H1 (cell line): ENCODE measurements around the gene ZFP14. TPM values are rescaled to one million over a fixed set of nuclear protein-coding genes. Genes with fewer than 3 reads are reported as not detected.

ENCODE experiments used
- CTCF ChIA-PET: fragments of 300-600 bp; sonication (Branson Sonifier 250); formaldehyde crosslinking; loops from one replicate; lab custom pipeline; 2021; ENCODE audit not compliant: partially characterized antibody; lab: Charles Lee
- POLR2A ChIA-PET: fragments of 300-600 bp; sonication (Branson Sonifier 250); formaldehyde crosslinking; loops from one replicate; lab custom pipeline; 2021; ENCODE audit warnings: inconsistent platforms; ENCODE audit not compliant: partially characterized antibody; lab: Charles Lee
- DNase-seq, 2 experiments: peaks; one replicate each; pipeline versions ENCODE4 v3.0.0 to v3.0.0-alpha.2; 2010 to 2022; ENCODE audit warnings: low spot score in 2 of 2, low read depth in 1 of 2, mixed read lengths in 1 of 2
- FAIRE-seq: peaks from 2 replicates; lab custom pipeline; 2011; peaks lifted over from hg19 to GRCh38; lab: Jason Lieb, UNC
- H2AFZ ChIP-seq: 2 replicates; pipeline ENCODE4 v1.8.1; 2012; ENCODE audit warnings: low read length, inconsistent platforms
- H2AK5ac ChIP-seq: 2 replicates; pipeline ENCODE4 v1.6.1; 2013; ENCODE audit warnings: low read depth, low read length
- H2BK120ac ChIP-seq: replicated peaks from 2 replicates; pipeline ENCODE3; 2013; ENCODE audit warnings: low read depth, low read length, inconsistent platforms
- H2BK12ac ChIP-seq: 2 replicates; pipeline ENCODE4 v1.6.1; 2013; ENCODE audit warnings: low read depth, low read length
- H2BK15ac ChIP-seq: 2 replicates; pipeline ENCODE4 v1.6.1; 2013; ENCODE audit warnings: low read length
- H2BK20ac ChIP-seq: 2 replicates; pipeline ENCODE4 v1.6.1; 2013; ENCODE audit warnings: low read length
- H2BK5ac ChIP-seq: 2 replicates; pipeline ENCODE4 v1.6.1; 2013; ENCODE audit warnings: low read depth, low read length
- H3K14ac ChIP-seq: 2 replicates; pipeline ENCODE4 v1.6.1; 2013; ENCODE audit warnings: inconsistent platforms; ENCODE audit not compliant: insufficient read length
- H3K18ac ChIP-seq: 2 replicates; pipeline ENCODE4 v1.6.1; 2013; ENCODE audit warnings: low read length; ENCODE audit errors: extremely low read depth
- H3K23ac ChIP-seq: 2 replicates; pipeline ENCODE4 v1.6.1; 2013; ENCODE audit warnings: inconsistent platforms; ENCODE audit not compliant: insufficient read length
- H3K23me2 ChIP-seq: 2 replicates; pipeline ENCODE4 v1.6.1; 2013; ENCODE audit warnings: low read depth, low read length
- H3K27ac ChIP-seq: 2 replicates; pipeline ENCODE4 v1.6.1; 2011; ENCODE audit warnings: low read depth, low read length, inconsistent platforms
- H3K27me3 ChIP-seq, 4 experiments: replicated peaks in 1 of 4; 1 replicate in 1 of 4; 2 replicates in 3 of 4; pipeline versions ENCODE4 v1.6.1 to v1.8.1; 2011 to 2013; ENCODE audit warnings: low read length in 3 of 4, mild to moderate bottlenecking in 3 of 4, inconsistent platforms in 2 of 4, mixed read lengths in 2 of 4, moderate library complexity in 1 of 4; ENCODE audit not compliant: control insufficient read depth in 3 of 4, insufficient read depth in 3 of 4; ENCODE audit errors: extremely low read depth in 1 of 4
- H3K36me3 ChIP-seq, 4 experiments: 2 replicates each; pipeline versions ENCODE4 v1.6.1 to v1.8.1; 2011 to 2013; ENCODE audit warnings: mild to moderate bottlenecking in 4 of 4, low read length in 3 of 4, moderate library complexity in 2 of 4, control low read depth in 1 of 4, inconsistent platforms in 1 of 4; ENCODE audit not compliant: insufficient read depth in 4 of 4, control insufficient read depth in 2 of 4
- H3K4ac ChIP-seq: replicated peaks from 2 replicates; pipeline ENCODE3; 2013; ENCODE audit warnings: low read length, low read depth, mixed read lengths, inconsistent platforms; ENCODE audit not compliant: insufficient read length
- H3K4me1 ChIP-seq, 4 experiments: replicated peaks in 1 of 4; 1 replicate in 1 of 4; 2 replicates in 3 of 4; pipeline versions ENCODE4 v1.6.1 to v1.8.1; 2011 to 2013; ENCODE audit warnings: low read length in 3 of 4, inconsistent platforms in 2 of 4, mixed read lengths in 1 of 4; ENCODE audit not compliant: insufficient read depth in 4 of 4, control insufficient read depth in 3 of 4
- H3K4me2 ChIP-seq, 2 experiments: 2 replicates each; pipeline versions ENCODE4 v1.6.1 to v1.8.1; 2011 to 2013; ENCODE audit warnings: low read depth in 2 of 2, low read length in 2 of 2, control low read depth in 1 of 2, inconsistent platforms in 1 of 2, mild to moderate bottlenecking in 1 of 2; ENCODE audit not compliant: insufficient read depth in 1 of 2
- H3K4me3 ChIP-seq, 4 experiments: fragments of 200-600, 300-600 bp in 1 of 4; sonication (generic), shearing (Covaris generic), sonication (Bioruptor Twin) in 1 of 4; 2 replicates each; pipeline versions ENCODE4 v1.5.1 to v1.8.1; 2011 to 2016; ENCODE audit warnings: low read length in 4 of 4, low read depth in 3 of 4, control low read depth in 2 of 4, inconsistent platforms in 2 of 4, mild to moderate bottlenecking in 2 of 4, mixed read lengths in 1 of 4, moderate library complexity in 1 of 4; ENCODE audit not compliant: insufficient read depth in 2 of 4; ENCODE audit errors: extremely low read depth in 1 of 4
- H3K56ac ChIP-seq: replicated peaks from 2 replicates; pipeline ENCODE3; 2013; ENCODE audit warnings: low read depth, mild to moderate bottlenecking, mixed read lengths, low read length, inconsistent platforms; ENCODE audit not compliant: insufficient read length
- H3K79me1 ChIP-seq: 2 replicates; pipeline ENCODE4 v1.6.1; 2013; ENCODE audit warnings: low read depth, low read length, control low read depth
- H3K79me2 ChIP-seq, 2 experiments: 2 replicates each; pipeline versions ENCODE4 v1.6.1 to v1.8.1; 2012 to 2013; ENCODE audit warnings: low read length in 2 of 2, mild to moderate bottlenecking in 2 of 2, inconsistent platforms in 1 of 2; ENCODE audit not compliant: insufficient read depth in 2 of 2, control insufficient read depth in 1 of 2
- H3K9ac ChIP-seq, 4 experiments: replicated peaks in 1 of 4; 1 replicate in 1 of 4; 2 replicates in 3 of 4; pipeline versions ENCODE4 v1.6.1 to v1.8.1; 2011 to 2013; ENCODE audit warnings: low read depth in 3 of 4, low read length in 3 of 4, control low read depth in 2 of 4, mild to moderate bottlenecking in 2 of 4, moderate library complexity in 2 of 4, inconsistent platforms in 1 of 4; ENCODE audit errors: extremely low read depth in 1 of 4
- H3K9me3 ChIP-seq, 2 experiments: 2 replicates each; pipeline versions ENCODE4 v1.6.1 to v1.8.1; 2012 to 2013; ENCODE audit warnings: mild to moderate bottlenecking in 2 of 2, moderate library complexity in 2 of 2, control low read depth in 1 of 2, inconsistent platforms in 1 of 2, low read depth in 1 of 2, low read length in 1 of 2, mixed read lengths in 1 of 2; ENCODE audit not compliant: insufficient read depth in 2 of 2
- H4K20me1 ChIP-seq, 2 experiments: replicated peaks in 1 of 2; 2 replicates each; pipeline versions ENCODE3 to v1.8.1; 2011 to 2013; ENCODE audit warnings: inconsistent platforms in 2 of 2, low read length in 2 of 2, mild to moderate bottlenecking in 1 of 2; ENCODE audit not compliant: insufficient read depth in 2 of 2, control insufficient read depth in 1 of 2
- H4K5ac ChIP-seq: 2 replicates; pipeline ENCODE4 v1.6.1; 2013; ENCODE audit warnings: low read length, low read depth, mixed read lengths, inconsistent platforms; ENCODE audit not compliant: insufficient read length
- H4K8ac ChIP-seq: 2 replicates; pipeline ENCODE4 v1.8.0; 2013; ENCODE audit warnings: mild to moderate bottlenecking, moderate library complexity, low read length, inconsistent platforms; ENCODE audit not compliant: insufficient read depth; ENCODE audit errors: extremely low read depth
- H4K91ac ChIP-seq: replicated peaks from 2 replicates; pipeline ENCODE3; 2013; ENCODE audit warnings: low read length, mixed read lengths, inconsistent platforms; ENCODE audit not compliant: insufficient read length
- EGR1 ChIP-seq: IDR thresholded peaks from 2 replicates; pipeline ENCODE4 v1.6.1; 2011; ENCODE audit warnings: low read depth, low read length, borderline replicate concordance
- JUND ChIP-seq: IDR thresholded peaks from 2 replicates; pipeline ENCODE4 v1.6.1; 2011; ENCODE audit warnings: mild to moderate bottlenecking, improper control_type of control experiment, low read length
- MAFK ChIP-seq: IDR thresholded peaks from 2 replicates; pipeline ENCODE4 v1.6.1; 2012; ENCODE audit warnings: low read depth, mild to moderate bottlenecking, improper control_type of control experiment, low read length
- SIRT6 ChIP-seq: IDR thresholded peaks from one replicate; pipeline ENCODE4 v1.7.1; 2012; ENCODE audit warnings: low read length, inconsistent platforms
- ZNF274 ChIP-seq: IDR thresholded peaks from 2 replicates; pipeline ENCODE4 v1.7.0; 2012; ENCODE audit warnings: low read length, borderline replicate concordance; ENCODE audit errors: extremely low read depth
- WGBS, 2 experiments: shearing (Covaris generic) in 1 of 2; methylation state at CpG; one replicate each; pipeline versions ENCODE4 v1.1.6 to v1.1.7; 2013 to 2015; ENCODE audit warnings: low lambda C conversion rate in 2 of 2, mixed read lengths in 2 of 2, inconsistent platforms in 1 of 2, low coverage in 1 of 2, missing lambda C conversion rate in 1 of 2; ENCODE audit not compliant: insufficient replicate concordance in 2 of 2, insufficient coverage in 1 of 2, insufficient read length in 1 of 2; ENCODE audit errors: extremely low coverage in 1 of 2, missing lambda C conversion rate in 1 of 2; 5-methylcytosine and 5-hydroxymethylcytosine counted together
- polyA plus RNA-seq, 7 experiments: library from polyadenylated mRNA; depleted of rRNA in 3 of 7; stranded (reverse) in 5 of 7; unstranded in 2 of 7; fragments of >200 nt in 5 of 7; fragments of 200-250 nt in 2 of 7; gene quantifications; 1 replicate in 5 of 7; 2 replicates in 1 of 7; 4 replicates in 1 of 7; pipeline versions ENCODE4 v1.2.1 to v1.2.3, GENCODE V29; 2011 to 2013; ENCODE audit warnings: missing spikeins in 2 of 7, mixed read lengths in 2 of 7
- total RNA-seq: library from RNA; stranded (reverse); fragmentation: NEBNext Ultra II Directional; extraction: Animal tissue kit (Norgen Biotek cat#: 25700); gene quantifications from 2 replicates; pipeline ENCODE4 v1.2.1, GENCODE V29; 2021

The ZFP14 gene
- total and polyA plus RNA-seq, 2 of the 8 experiments (the other 6 are each of a cell fraction or from before 2014, with no cell fraction given), result 1.7 to 8.2 TPM

DNA sequence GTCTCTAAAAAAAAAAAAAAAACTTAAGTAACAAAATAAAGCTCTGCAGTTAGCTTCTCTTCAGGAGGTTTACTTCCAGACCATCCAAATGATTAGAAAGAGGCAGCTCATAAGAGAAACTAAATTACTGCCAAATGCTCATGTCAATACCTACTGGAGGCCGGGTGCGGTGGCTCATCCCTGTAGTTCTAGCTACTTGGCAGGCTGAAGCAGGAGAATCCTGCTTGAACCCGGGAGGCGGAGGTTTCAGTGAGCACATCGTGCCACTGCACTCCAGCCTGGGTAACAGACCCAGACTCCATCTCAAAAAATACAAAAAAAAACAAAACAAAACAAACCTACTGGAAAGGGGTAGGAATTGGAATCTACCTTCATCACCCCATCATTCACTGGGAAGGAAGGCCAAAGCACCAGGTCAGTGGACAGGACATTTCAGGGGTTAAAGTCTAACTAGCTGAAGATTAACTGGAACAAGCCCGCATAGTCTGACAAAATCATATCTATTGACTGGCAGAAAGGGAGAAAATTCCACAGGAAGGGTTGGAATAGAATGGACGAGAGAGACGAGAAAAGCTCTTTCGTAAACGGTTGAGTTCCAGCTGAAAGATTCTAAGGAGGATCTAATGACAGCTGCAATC lies 1.3 kb downstream of the ZFP14 start:
- Histone ChIP-seq H4K5ac (no peak overlapping the region), H2AK5ac (no peak overlapping the region), H3K27ac (no peak overlapping the region), H3K4ac (no peak overlapping the region), H3K18ac (no peak overlapping the region), H3K23ac (no peak overlapping the region), H3K4me3 (peak overlapping the region in 3 of 4 experiments; percentile 50 to 89 (median 82); a peak in 5 of 8 replicates), H4K91ac (no peak overlapping the region), H3K79me1 (no peaks in the 10 kb centered on the region), H3K4me2 (peak overlapping the region; percentile 64 to 81), H3K9ac (no peak overlapping the region), H3K27me3 (no peaks in the 10 kb centered on the region), H4K20me1 (no peaks in the 10 kb centered on the region), H3K56ac (no peak overlapping the region), H3K79me2 (peaks cover 5 to 18% of the 10 kb centered on the region in 2 experiments; a peak in 2 of 4 replicates), H2BK12ac (no peak overlapping the region), H3K9me3 (no peaks in the 10 kb centered on the region), H3K23me2 (peaks cover 2% of the 10 kb centered on the region), H2AFZ (no peak overlapping the region), H2BK20ac (no peak overlapping the region), H2BK5ac (no peak overlapping the region), H2BK15ac (no peak overlapping the region), H3K4me1 (no peaks in the 10 kb centered on the region; a peak in 1 of 7 replicates), H4K8ac (no peak overlapping the region), H3K36me3 (no peaks in the 10 kb centered on the region), H3K14ac (no peak overlapping the region), H2BK120ac (no peak overlapping the region)
- POLR2A ChIA-PET, result interaction anchor here (1.4 to 4.8 kb wide), 6 partner anchors 12 to 116 kb away, joined by 3 to 31 read pairs (median 8); partner anchors contain the start of gene ZNF566
- WGBS, 2 experiments, result 82% methylated on average over 9 of the region's 10 CpGs; no CpG with 5 or more reads in 1 of the 2 experiments
- no peak for TF ChIP-seq MAFK
- no peak for TF ChIP-seq JUND
- no peak for TF ChIP-seq EGR1
- TF ChIP-seq ZNF274, result no peak
- no peak for TF ChIP-seq SIRT6
- CTCF ChIA-PET, result interaction anchor here (1.0 to 1.4 kb wide), 5 partner anchors 10 to 473 kb away, joined by 3 to 4 read pairs (median 3); partner anchors contain the start of gene ZNF345
- FAIRE-seq (no peak), DNase-seq (no peak)
